Tibial nerve (tissue), 3 donors: ENCODE measurements around the gene NBAS.
"Not testable (repeated sequence)": the region's sequence is repeated elsewhere in the genome, so short reads cannot be mapped to it uniquely, and the experiment has no call there.

Source experiments
- CTCF ChIP-seq, 5 experiments: fragments of 200-600 bp in 3 of 5; fragments of 450-650 bp in 2 of 5; sonication (generic) in 3 of 5; IDR thresholded peaks; one replicate each; pipeline ENCODE4 v1.5.1; 2016 to 2019; ENCODE audit warnings: antibody characterized with exemption in 5 of 5, mild to moderate bottlenecking in 3 of 5, moderate library complexity in 2 of 5
- POLR2A ChIP-seq, 2 donors: fragments of 450-650 bp; IDR thresholded peaks; one replicate each; pipeline ENCODE4 v1.6.1; 2017; ENCODE audit warnings: antibody characterized with exemption in 2 of 2, mild to moderate bottlenecking in 2 of 2, moderate library complexity in 2 of 2

GRCh38 chr2:15250946-15251345, 310.2 kb downstream of the NBAS start:
- TF ChIP-seq POLR2A, CTCF (IDR thresholded peaks at IDR 0.05): not testable (repeated sequence)
